ENCODE results near the gene TXLNB.

TXLNB gene

DNA sequence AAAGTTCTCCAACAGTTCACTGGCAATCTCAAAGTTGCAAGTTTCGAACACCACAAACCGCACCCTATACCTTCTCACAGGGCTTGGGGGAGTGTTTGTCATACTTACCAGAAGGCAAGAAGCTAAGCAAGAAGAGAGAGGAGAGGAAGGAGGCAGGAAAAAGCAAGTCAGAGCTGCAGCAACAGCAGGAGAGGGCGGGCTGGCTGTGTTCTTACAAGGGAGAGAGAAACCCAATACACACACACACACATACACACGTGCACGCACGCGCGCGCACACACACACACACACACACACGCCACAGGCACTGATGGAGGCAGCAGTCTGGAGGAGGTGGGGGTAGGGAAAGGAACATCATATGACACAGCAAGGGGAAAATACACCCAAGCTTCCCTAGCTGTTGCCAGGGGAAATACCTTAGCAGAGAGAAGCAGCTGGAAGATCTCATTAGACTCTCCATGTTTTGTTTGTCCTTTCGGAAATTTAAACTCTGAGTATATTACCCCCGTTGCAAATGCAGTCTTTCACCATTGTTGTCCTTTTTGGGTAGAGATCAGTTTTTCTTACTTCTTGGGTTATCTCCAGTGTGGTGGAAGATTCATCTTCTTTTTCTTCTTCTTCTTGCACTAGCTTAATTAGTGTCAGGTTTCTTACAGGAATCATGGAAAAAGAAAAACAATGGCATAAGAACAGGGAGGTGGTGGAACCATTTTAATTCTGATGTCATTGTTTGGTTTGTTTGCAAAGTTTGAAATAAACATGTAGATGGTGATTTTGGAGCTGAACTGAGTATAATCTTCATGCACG is at the start of gene TXLNB:
Gene TXLNB, minus strand, starts transcription at position 186 of the 807 bp plus-strand sequence. CDS start 3,099 bp downstream, outside the sequence.
- peak; percentile 85 to 94 for DNase-seq (ENCODE audit: low read depth in 2 of 2)
- TF ChIP-seq, protein P1, sequence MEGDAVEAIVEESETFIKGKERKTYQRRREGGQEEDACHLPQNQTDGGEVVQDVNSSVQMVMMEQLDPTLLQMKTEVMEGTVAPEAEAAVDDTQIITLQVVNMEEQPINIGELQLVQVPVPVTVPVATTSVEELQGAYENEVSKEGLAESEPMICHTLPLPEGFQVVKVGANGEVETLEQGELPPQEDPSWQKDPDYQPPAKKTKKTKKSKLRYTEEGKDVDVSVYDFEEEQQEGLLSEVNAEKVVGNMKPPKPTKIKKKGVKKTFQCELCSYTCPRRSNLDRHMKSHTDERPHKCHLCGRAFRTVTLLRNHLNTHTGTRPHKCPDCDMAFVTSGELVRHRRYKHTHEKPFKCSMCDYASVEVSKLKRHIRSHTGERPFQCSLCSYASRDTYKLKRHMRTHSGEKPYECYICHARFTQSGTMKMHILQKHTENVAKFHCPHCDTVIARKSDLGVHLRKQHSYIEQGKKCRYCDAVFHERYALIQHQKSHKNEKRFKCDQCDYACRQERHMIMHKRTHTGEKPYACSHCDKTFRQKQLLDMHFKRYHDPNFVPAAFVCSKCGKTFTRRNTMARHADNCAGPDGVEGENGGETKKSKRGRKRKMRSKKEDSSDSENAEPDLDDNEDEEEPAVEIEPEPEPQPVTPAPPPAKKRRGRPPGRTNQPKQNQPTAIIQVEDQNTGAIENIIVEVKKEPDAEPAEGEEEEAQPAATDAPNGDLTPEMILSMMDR (IDR thresholded peaks at IDR 0.05; ENCODE audit: low read depth, low read length) = peak; percentile 3
- peak within 1 kb of the TSS in 1 of 2 donors; percentile 27 for H3K4me3 ChIP-seq (replicated peaks in 1 of 2; ENCODE audit: low read depth in 2 of 2, low read length in 2 of 2)

DNA sequence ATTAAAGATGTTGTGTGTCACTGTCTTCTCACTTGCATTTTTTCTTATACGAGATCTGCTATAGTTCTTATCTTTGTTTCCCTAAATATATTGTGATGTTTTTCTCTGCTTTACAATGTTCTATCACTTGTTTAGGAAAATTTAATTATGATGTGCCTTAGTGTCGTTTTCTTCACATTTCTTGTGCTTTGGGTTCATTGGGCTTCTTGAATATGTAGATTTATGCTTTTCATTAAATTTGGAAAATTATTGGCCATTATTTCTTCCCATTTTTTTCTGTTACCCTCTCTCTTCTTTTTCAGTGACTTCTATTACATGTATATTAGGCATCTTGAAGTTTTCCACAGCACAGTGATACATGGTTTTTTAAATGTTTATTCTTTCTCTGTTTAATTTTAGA is 49.3 kb upstream of the TXLNB start:
- DNase-seq (ENCODE audit: low read depth in 2 of 2) = no peak
- no peak overlapping the region for H3K4me3 ChIP-seq (replicated peaks in 1 of 2; ENCODE audit: low read depth in 2 of 2, low read length in 2 of 2)
- TF ChIP-seq, protein P1 (IDR thresholded peaks at IDR 0.05; ENCODE audit: low read depth, low read length) = no peak

DNA sequence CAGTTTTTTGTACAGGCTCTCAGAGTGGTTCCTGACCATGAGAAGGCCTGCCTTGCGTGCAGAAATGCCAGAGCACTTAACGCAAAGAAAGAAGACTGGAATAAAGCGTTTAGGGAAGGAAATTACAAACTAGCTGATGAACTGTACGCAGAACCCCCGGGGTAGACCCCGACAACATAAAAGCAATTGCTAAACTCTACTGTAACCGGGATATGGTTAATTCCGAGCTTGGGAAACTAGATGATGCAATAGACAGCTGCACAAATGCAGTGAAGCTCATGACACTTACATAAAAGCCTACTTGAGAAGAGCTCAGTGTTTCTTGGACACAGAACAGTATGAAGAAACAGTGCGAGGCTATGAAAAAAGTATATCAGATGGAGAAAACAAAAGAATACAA is 47.0 kb upstream of the TXLNB start:
- H3K4me3 ChIP-seq (replicated peaks in 1 of 2; ENCODE audit: low read depth in 2 of 2, low read length in 2 of 2) = no peak overlapping the region
- DNase-seq (ENCODE audit: low read depth in 2 of 2) = peak; percentile 80 to 82

DNA sequence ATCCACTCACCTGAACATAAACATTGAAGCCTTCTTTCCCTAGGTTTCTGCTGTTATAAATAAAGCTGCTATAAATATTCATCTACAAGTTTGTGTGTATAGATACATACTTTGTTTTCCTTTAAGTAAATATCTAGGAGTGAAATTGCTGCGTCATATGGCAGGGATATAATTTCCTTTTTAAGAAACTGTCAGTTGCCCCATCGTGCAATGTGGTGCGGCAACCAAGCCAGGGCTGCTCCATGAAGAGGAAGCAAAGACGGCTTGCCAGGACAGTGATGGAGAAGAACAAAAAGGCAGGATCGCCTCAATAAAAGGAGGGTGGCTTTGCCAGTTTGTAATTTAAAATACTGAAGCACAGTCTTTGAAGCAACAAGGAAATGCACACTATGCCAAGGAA is 46.0 kb upstream of the TXLNB start:
- no peak for DNase-seq (ENCODE audit: low read depth in 2 of 2)
- TF ChIP-seq, protein P1 (IDR thresholded peaks at IDR 0.05; ENCODE audit: low read depth, low read length) = no peak

More for the DNA sequence above, 47.0 kb upstream of the TXLNB start:
- TF ChIP-seq, protein P1 (IDR thresholded peaks at IDR 0.05; ENCODE audit: low read depth, low read length) = no peak

DNA sequence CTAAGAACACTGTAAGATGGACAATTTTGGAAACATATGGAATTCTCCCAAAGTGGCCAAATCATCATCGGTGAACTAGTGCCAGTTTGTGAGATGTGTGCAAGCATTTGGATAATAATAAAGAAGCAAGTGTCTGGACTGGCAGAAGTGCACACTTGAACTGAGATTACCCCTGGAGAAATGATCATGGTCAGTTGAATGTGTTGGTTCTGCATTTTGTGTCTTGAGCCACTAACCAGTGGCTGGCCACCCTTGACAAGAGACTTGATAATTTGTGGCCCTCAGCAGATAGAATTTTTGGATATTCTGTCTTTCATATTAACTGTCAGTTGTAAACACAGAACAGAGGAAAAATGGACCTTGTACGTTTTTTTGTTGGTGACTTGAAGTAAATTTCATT is 45.2 kb upstream of the TXLNB start:
- H3K4me3 ChIP-seq (replicated peaks in 1 of 2; ENCODE audit: low read depth in 2 of 2, low read length in 2 of 2) = no peak overlapping the region
- TF ChIP-seq, protein P1 (IDR thresholded peaks at IDR 0.05; ENCODE audit: low read depth, low read length) = no peak
- DNase-seq (ENCODE audit: low read depth in 2 of 2) = no peak

More for the DNA sequence above, 46.0 kb upstream of the TXLNB start:
- no peak overlapping the region for H3K4me3 ChIP-seq (replicated peaks in 1 of 2; ENCODE audit: low read depth in 2 of 2, low read length in 2 of 2)

DNA sequence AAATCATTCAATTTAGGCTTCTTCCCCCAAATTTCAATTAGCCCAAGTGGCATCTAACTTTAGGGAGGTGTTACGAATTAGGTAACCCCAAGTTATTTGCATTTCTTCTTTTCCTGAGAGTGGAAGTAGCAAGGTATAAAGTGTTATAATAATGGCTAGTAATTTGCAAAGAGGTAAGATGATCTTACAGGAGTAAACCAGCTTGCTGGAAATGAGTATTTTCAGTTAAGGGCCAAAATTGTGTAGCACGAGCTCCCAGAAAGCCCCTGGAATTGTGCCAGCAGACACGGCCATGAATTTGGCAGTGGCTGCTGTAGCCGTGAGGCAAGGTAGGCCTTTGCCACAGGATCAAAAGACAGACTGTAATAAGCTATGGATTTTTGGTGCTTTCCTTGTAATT is 44.7 kb upstream of the TXLNB start:
- peak; percentile 73 to 75 for DNase-seq (ENCODE audit: low read depth in 2 of 2)
- no peak overlapping the region for H3K4me3 ChIP-seq (replicated peaks in 1 of 2; ENCODE audit: low read depth in 2 of 2, low read length in 2 of 2)
- TF ChIP-seq, protein P1 (IDR thresholded peaks at IDR 0.05; ENCODE audit: low read depth, low read length) = no peak

Data from cardiac fibroblast (primary cell).